H1 (cell line): ENCODE measurements around the gene MTX1. TPM values are rescaled to one million over a fixed set of nuclear protein-coding genes. Genes with fewer than 3 reads are reported as not detected.
"Not testable (repeated sequence)": the region's sequence is repeated elsewhere in the genome, so short reads cannot be mapped to it uniquely, and the experiment has no call there.

ENCODE experiments used
- CTCF ChIA-PET: fragments of 300-600 bp; sonication (Branson Sonifier 250); formaldehyde crosslinking; loops from one replicate; lab custom pipeline; 2021; ENCODE audit not compliant: partially characterized antibody; lab: Charles Lee
- POLR2A ChIA-PET: fragments of 300-600 bp; sonication (Branson Sonifier 250); formaldehyde crosslinking; loops from one replicate; lab custom pipeline; 2021; ENCODE audit warnings: inconsistent platforms; ENCODE audit not compliant: partially characterized antibody; lab: Charles Lee
- DNase-seq, 2 experiments: peaks; one replicate each; pipeline versions ENCODE4 v3.0.0 to v3.0.0-alpha.2; 2010 to 2022; ENCODE audit warnings: low spot score in 2 of 2, low read depth in 1 of 2, mixed read lengths in 1 of 2
- FAIRE-seq: peaks from 2 replicates; lab custom pipeline; 2011; peaks lifted over from hg19 to GRCh38; lab: Jason Lieb, UNC
- H2AFZ ChIP-seq: 2 replicates; pipeline ENCODE4 v1.8.1; 2012; ENCODE audit warnings: low read length, inconsistent platforms
- H2AK5ac ChIP-seq: 2 replicates; pipeline ENCODE4 v1.6.1; 2013; ENCODE audit warnings: low read depth, low read length
- H2BK120ac ChIP-seq: replicated peaks from 2 replicates; pipeline ENCODE3; 2013; ENCODE audit warnings: low read depth, low read length, inconsistent platforms
- H2BK12ac ChIP-seq: 2 replicates; pipeline ENCODE4 v1.6.1; 2013; ENCODE audit warnings: low read depth, low read length
- H2BK15ac ChIP-seq: 2 replicates; pipeline ENCODE4 v1.6.1; 2013; ENCODE audit warnings: low read length
- H2BK20ac ChIP-seq: 2 replicates; pipeline ENCODE4 v1.6.1; 2013; ENCODE audit warnings: low read length
- H2BK5ac ChIP-seq: 2 replicates; pipeline ENCODE4 v1.6.1; 2013; ENCODE audit warnings: low read depth, low read length
- H3K14ac ChIP-seq: 2 replicates; pipeline ENCODE4 v1.6.1; 2013; ENCODE audit warnings: inconsistent platforms; ENCODE audit not compliant: insufficient read length
- H3K18ac ChIP-seq: 2 replicates; pipeline ENCODE4 v1.6.1; 2013; ENCODE audit warnings: low read length; ENCODE audit errors: extremely low read depth
- H3K23ac ChIP-seq: 2 replicates; pipeline ENCODE4 v1.6.1; 2013; ENCODE audit warnings: inconsistent platforms; ENCODE audit not compliant: insufficient read length
- H3K23me2 ChIP-seq: 2 replicates; pipeline ENCODE4 v1.6.1; 2013; ENCODE audit warnings: low read depth, low read length
- H3K27ac ChIP-seq: 2 replicates; pipeline ENCODE4 v1.6.1; 2011; ENCODE audit warnings: low read depth, low read length, inconsistent platforms
- H3K27me3 ChIP-seq, 4 experiments: replicated peaks in 1 of 4; 1 replicate in 1 of 4; 2 replicates in 3 of 4; pipeline versions ENCODE4 v1.6.1 to v1.8.1; 2011 to 2013; ENCODE audit warnings: low read length in 3 of 4, mild to moderate bottlenecking in 3 of 4, inconsistent platforms in 2 of 4, mixed read lengths in 2 of 4, moderate library complexity in 1 of 4; ENCODE audit not compliant: control insufficient read depth in 3 of 4, insufficient read depth in 3 of 4; ENCODE audit errors: extremely low read depth in 1 of 4
- H3K36me3 ChIP-seq, 4 experiments: 2 replicates each; pipeline versions ENCODE4 v1.6.1 to v1.8.1; 2011 to 2013; ENCODE audit warnings: mild to moderate bottlenecking in 4 of 4, low read length in 3 of 4, moderate library complexity in 2 of 4, control low read depth in 1 of 4, inconsistent platforms in 1 of 4; ENCODE audit not compliant: insufficient read depth in 4 of 4, control insufficient read depth in 2 of 4
- H3K4ac ChIP-seq: replicated peaks from 2 replicates; pipeline ENCODE3; 2013; ENCODE audit warnings: low read length, low read depth, mixed read lengths, inconsistent platforms; ENCODE audit not compliant: insufficient read length
- H3K4me1 ChIP-seq, 4 experiments: replicated peaks in 1 of 4; 1 replicate in 1 of 4; 2 replicates in 3 of 4; pipeline versions ENCODE4 v1.6.1 to v1.8.1; 2011 to 2013; ENCODE audit warnings: low read length in 3 of 4, inconsistent platforms in 2 of 4, mixed read lengths in 1 of 4; ENCODE audit not compliant: insufficient read depth in 4 of 4, control insufficient read depth in 3 of 4
- H3K4me2 ChIP-seq, 2 experiments: 2 replicates each; pipeline versions ENCODE4 v1.6.1 to v1.8.1; 2011 to 2013; ENCODE audit warnings: low read depth in 2 of 2, low read length in 2 of 2, control low read depth in 1 of 2, inconsistent platforms in 1 of 2, mild to moderate bottlenecking in 1 of 2; ENCODE audit not compliant: insufficient read depth in 1 of 2
- H3K4me3 ChIP-seq, 4 experiments: fragments of 200-600, 300-600 bp in 1 of 4; sonication (generic), shearing (Covaris generic), sonication (Bioruptor Twin) in 1 of 4; 2 replicates each; pipeline versions ENCODE4 v1.5.1 to v1.8.1; 2011 to 2016; ENCODE audit warnings: low read length in 4 of 4, low read depth in 3 of 4, control low read depth in 2 of 4, inconsistent platforms in 2 of 4, mild to moderate bottlenecking in 2 of 4, mixed read lengths in 1 of 4, moderate library complexity in 1 of 4; ENCODE audit not compliant: insufficient read depth in 2 of 4; ENCODE audit errors: extremely low read depth in 1 of 4
- H3K56ac ChIP-seq: replicated peaks from 2 replicates; pipeline ENCODE3; 2013; ENCODE audit warnings: low read depth, mild to moderate bottlenecking, mixed read lengths, low read length, inconsistent platforms; ENCODE audit not compliant: insufficient read length
- H3K79me1 ChIP-seq: 2 replicates; pipeline ENCODE4 v1.6.1; 2013; ENCODE audit warnings: low read depth, low read length, control low read depth
- H3K79me2 ChIP-seq, 2 experiments: 2 replicates each; pipeline versions ENCODE4 v1.6.1 to v1.8.1; 2012 to 2013; ENCODE audit warnings: low read length in 2 of 2, mild to moderate bottlenecking in 2 of 2, inconsistent platforms in 1 of 2; ENCODE audit not compliant: insufficient read depth in 2 of 2, control insufficient read depth in 1 of 2
- H3K9ac ChIP-seq, 4 experiments: replicated peaks in 1 of 4; 1 replicate in 1 of 4; 2 replicates in 3 of 4; pipeline versions ENCODE4 v1.6.1 to v1.8.1; 2011 to 2013; ENCODE audit warnings: low read depth in 3 of 4, low read length in 3 of 4, control low read depth in 2 of 4, mild to moderate bottlenecking in 2 of 4, moderate library complexity in 2 of 4, inconsistent platforms in 1 of 4; ENCODE audit errors: extremely low read depth in 1 of 4
- H3K9me3 ChIP-seq, 2 experiments: 2 replicates each; pipeline versions ENCODE4 v1.6.1 to v1.8.1; 2012 to 2013; ENCODE audit warnings: mild to moderate bottlenecking in 2 of 2, moderate library complexity in 2 of 2, control low read depth in 1 of 2, inconsistent platforms in 1 of 2, low read depth in 1 of 2, low read length in 1 of 2, mixed read lengths in 1 of 2; ENCODE audit not compliant: insufficient read depth in 2 of 2
- H4K20me1 ChIP-seq, 2 experiments: replicated peaks in 1 of 2; 2 replicates each; pipeline versions ENCODE3 to v1.8.1; 2011 to 2013; ENCODE audit warnings: inconsistent platforms in 2 of 2, low read length in 2 of 2, mild to moderate bottlenecking in 1 of 2; ENCODE audit not compliant: insufficient read depth in 2 of 2, control insufficient read depth in 1 of 2
- H4K5ac ChIP-seq: 2 replicates; pipeline ENCODE4 v1.6.1; 2013; ENCODE audit warnings: low read length, low read depth, mixed read lengths, inconsistent platforms; ENCODE audit not compliant: insufficient read length
- H4K8ac ChIP-seq: 2 replicates; pipeline ENCODE4 v1.8.0; 2013; ENCODE audit warnings: mild to moderate bottlenecking, moderate library complexity, low read length, inconsistent platforms; ENCODE audit not compliant: insufficient read depth; ENCODE audit errors: extremely low read depth
- H4K91ac ChIP-seq: replicated peaks from 2 replicates; pipeline ENCODE3; 2013; ENCODE audit warnings: low read length, mixed read lengths, inconsistent platforms; ENCODE audit not compliant: insufficient read length
- WGBS, 2 experiments: shearing (Covaris generic) in 1 of 2; methylation state at CpG; one replicate each; pipeline versions ENCODE4 v1.1.6 to v1.1.7; 2013 to 2015; ENCODE audit warnings: low lambda C conversion rate in 2 of 2, mixed read lengths in 2 of 2, inconsistent platforms in 1 of 2, low coverage in 1 of 2, missing lambda C conversion rate in 1 of 2; ENCODE audit not compliant: insufficient replicate concordance in 2 of 2, insufficient coverage in 1 of 2, insufficient read length in 1 of 2; ENCODE audit errors: extremely low coverage in 1 of 2, missing lambda C conversion rate in 1 of 2; 5-methylcytosine and 5-hydroxymethylcytosine counted together
- polyA plus RNA-seq, 7 experiments: library from polyadenylated mRNA; depleted of rRNA in 3 of 7; stranded (reverse) in 5 of 7; unstranded in 2 of 7; fragments of >200 nt in 5 of 7; fragments of 200-250 nt in 2 of 7; gene quantifications; 1 replicate in 5 of 7; 2 replicates in 1 of 7; 4 replicates in 1 of 7; pipeline versions ENCODE4 v1.2.1 to v1.2.3, GENCODE V29; 2011 to 2013; ENCODE audit warnings: missing spikeins in 2 of 7, mixed read lengths in 2 of 7
- total RNA-seq: library from RNA; stranded (reverse); fragmentation: NEBNext Ultra II Directional; extraction: Animal tissue kit (Norgen Biotek cat#: 25700); gene quantifications from 2 replicates; pipeline ENCODE4 v1.2.1, GENCODE V29; 2021

Gene MTX1
- total and polyA plus RNA-seq, 2 of the 8 experiments (the other 6 are each of a cell fraction or from before 2014, with no cell fraction given), result 47.9 to 131 TPM

- H2BK5ac ChIP-seq, H4K91ac ChIP-seq, H2BK12ac ChIP-seq, H3K79me1 ChIP-seq, FAIRE-seq, H3K23ac ChIP-seq, H3K4me1 ChIP-seq, H3K4ac ChIP-seq, H3K14ac ChIP-seq, H4K8ac ChIP-seq, H2BK120ac ChIP-seq, H2BK20ac ChIP-seq, DNase-seq, H2AK5ac ChIP-seq, H4K5ac ChIP-seq, H3K18ac ChIP-seq, H3K4me3 ChIP-seq, H3K4me2 ChIP-seq, H3K9me3 ChIP-seq, H2BK15ac ChIP-seq, H3K56ac ChIP-seq, H4K20me1 ChIP-seq, H3K9ac ChIP-seq, H3K27ac ChIP-seq, H3K23me2 ChIP-seq, H3K36me3 ChIP-seq, H3K27me3 ChIP-seq, H2AFZ ChIP-seq, H3K79me2 ChIP-seq: not testable (repeated sequence)
- CTCF ChIA-PET, result interaction anchor here (1.9 kb wide), 1 partner anchor 18 kb away, joined by 7 read pairs; no protein-coding TSS in a partner anchor
- WGBS, 2 experiments, result 55% methylated on average over 3 of the region's 3 CpGs; no CpG with 5 or more reads in 1 of the 2 experiments
- POLR2A ChIA-PET, result interaction anchor here (0.7 to 1.2 kb wide), 2 partner anchors 24 to 30 kb away, joined by 3 to 4 read pairs; no protein-coding TSS in a partner anchor
Measured at GRCh38 chr1:155231302-155231701, 22.8 kb downstream of the MTX1 start.
